SH-SY5Y (cell line): ENCODE results near the gene ABCB1.

Experiments
- GATA2 ChIP-seq: IDR thresholded peaks from 2 replicates; pipeline ENCODE4 v1.6.1; 2011; ENCODE audit warnings: mild to moderate bottlenecking, low read depth, low read length
- GATA3 ChIP-seq: IDR thresholded peaks from 2 replicates; pipeline ENCODE4 v1.6.1; 2011; ENCODE audit warnings: low read depth, mild to moderate bottlenecking, low read length, moderate library complexity

GRCh38 chr7:87590578-87590977 is 10.1 kb downstream of the ABCB1 start:
- TF ChIP-seq GATA2: no peak
- no peak for TF ChIP-seq GATA3
